GM19240 (cell line): ENCODE measurements around the gene PHYHD1.
"Not testable (repeated sequence)": the region's sequence is repeated elsewhere in the genome, so short reads cannot be mapped to it uniquely, and the experiment has no call there.

Experiments used
- DNase-seq: peaks from one replicate; pipeline ENCODE4 v3.0.0; 2011; ENCODE audit warnings: low spot score; ENCODE audit not compliant: insufficient read length

Gene PHYHD1

DNA sequence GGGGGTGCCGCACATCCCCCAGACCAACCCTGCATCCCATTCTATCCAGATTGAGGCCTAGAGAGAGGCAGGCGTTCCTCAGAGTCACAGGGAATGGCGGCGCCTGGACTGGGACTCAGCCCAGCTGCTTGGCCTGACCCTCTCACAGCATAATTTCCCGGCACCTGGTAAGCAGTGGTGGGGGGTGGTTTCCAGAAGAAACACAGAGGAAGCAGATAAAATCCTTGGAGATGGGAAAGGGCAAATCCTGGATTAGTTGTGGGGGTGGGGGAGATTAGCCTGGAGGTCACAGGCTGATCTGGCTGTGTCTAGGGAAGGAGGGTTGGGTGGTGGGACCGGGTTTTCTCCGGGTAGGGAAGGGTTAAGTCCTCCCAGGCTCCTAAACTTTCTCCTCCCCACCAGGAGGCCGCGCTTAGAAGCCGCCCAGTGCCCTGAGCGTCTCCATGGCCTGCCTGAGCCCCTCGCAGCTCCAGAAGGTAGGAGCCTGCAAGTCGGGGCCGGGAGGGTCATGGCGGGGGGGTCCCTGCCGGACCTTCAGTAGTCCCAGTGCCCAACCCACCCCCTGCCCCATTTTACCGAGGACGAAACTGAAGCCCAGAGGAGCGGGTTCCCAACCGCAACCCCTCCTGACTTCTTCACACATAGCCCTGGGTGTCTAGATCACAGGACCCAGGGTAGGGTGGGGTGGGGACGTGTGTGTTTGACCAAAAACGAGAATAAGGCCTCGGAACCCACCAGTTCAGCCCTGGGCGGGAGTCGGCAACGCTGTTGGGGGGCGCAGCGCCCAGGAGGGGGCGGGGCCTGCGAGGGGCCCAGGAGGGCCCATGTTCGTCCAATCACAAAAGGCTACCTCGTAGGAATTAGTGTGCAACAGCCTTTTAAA is 1.3 kb downstream of the PHYHD1 start:
- no peak for DNase-seq

DNA sequence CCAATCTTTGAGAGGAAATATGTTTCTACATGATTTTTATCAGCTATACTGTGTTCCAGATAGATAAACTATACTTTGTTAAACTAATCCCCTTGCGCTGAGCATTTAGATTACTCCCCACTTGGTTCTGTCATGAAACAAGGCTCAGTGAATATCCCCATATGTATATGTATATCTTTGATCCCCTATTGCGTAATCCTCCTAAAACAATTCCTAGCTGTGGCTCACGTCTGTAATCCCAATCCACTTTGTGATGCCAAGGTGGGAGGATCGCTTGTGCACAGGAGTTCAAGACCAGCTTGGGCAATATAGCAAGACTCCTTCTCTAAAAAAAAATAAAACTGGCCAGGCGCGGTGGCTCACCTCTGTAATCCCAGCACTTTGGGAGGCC is 2.7 kb downstream of the PHYHD1 start:
- DNase-seq = no peak

DNA sequence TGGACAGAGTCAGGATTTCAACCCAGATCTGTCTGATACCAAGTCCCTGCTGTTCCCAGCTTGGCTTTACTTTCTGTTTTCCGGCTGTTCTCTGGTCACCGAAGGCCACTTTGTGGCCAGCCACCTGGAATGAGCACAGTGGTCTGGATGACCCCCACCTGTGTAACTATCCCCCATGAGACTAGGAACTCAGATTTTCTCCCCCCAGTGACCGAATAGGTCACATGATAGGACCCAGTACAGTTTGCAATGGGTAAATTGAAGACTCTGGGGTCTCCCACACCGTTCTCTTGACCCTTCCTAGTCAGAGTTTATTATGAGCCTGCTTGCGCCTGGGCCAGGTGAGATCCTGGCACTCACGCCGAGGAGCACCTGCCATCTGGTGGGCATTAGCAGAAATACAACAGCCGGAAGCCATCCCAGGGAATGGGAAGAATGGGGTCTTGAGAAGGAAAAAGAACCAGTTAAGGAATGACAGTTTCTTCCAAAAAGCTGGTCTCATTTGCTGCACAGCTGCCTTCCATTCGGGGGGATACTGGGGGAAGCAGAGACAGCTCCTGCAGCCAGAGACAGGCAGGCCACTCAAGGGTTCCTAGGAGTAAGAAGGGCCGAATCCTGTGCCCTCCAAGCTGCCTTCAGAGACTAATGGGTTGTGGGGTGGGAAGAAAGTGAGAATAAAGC is 7.1 kb downstream of the PHYHD1 start:
- peak; percentile 69 for DNase-seq

DNA sequence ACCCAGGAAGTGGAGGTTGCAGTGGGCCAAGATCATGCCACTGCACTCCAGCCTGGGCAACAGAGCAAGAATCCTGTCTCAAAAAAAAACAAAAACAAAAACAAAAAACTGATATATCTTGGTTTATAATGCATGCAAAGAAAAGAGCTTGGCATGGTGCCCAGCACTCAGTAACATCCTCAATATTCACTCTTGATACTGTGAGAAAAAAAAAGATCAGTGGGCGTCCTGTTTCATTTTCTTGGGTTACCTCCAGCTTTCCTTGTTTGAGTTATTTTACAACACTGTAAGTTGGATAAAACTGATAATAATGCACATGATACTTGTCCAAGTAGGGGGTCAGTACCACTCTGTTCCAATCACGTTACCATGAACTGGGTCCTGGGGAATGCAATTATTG is 7.8 kb downstream of the PHYHD1 start:
- DNase-seq = no peak

DNA sequence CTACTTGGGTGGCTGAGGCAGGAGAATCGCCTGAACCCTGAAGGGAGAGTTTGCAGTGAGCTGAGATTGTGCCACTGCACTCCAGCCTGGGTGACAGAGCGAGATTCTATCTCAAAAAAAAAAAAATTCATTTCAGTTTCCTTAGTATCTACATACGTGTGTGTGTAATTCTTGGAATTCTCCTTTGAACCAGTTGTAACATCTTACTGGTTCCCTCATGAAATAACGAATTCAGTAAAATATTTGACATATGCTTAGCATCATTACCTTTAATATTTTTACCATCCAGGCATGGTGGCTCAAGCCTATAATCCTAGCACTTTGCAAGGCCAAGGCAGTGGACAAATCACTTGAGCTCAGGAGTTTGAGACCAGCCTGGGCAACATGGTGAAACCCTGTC is 8.8 kb downstream of the PHYHD1 start:
- DNase-seq = no peak

DNA sequence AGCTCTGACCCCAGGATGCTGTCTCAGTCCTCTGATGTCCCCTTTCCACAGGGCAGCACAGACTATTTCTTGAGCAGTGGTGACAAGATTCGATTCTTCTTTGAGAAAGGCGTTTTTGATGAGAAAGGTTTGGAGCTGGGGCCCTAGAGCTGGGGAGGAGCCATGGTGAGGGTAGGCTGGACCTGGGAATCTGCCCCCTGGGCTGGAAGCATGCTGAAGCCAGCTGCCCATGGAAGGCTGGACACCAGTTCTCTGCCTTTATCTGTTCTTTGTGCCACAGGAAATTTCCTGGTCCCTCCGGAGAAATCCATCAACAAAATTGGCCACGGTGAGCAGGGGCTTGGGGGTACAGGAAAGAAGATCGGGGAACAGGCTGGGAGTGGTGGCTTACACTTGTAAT is 12.9 kb downstream of the PHYHD1 start:
- no peak for DNase-seq

DNA sequence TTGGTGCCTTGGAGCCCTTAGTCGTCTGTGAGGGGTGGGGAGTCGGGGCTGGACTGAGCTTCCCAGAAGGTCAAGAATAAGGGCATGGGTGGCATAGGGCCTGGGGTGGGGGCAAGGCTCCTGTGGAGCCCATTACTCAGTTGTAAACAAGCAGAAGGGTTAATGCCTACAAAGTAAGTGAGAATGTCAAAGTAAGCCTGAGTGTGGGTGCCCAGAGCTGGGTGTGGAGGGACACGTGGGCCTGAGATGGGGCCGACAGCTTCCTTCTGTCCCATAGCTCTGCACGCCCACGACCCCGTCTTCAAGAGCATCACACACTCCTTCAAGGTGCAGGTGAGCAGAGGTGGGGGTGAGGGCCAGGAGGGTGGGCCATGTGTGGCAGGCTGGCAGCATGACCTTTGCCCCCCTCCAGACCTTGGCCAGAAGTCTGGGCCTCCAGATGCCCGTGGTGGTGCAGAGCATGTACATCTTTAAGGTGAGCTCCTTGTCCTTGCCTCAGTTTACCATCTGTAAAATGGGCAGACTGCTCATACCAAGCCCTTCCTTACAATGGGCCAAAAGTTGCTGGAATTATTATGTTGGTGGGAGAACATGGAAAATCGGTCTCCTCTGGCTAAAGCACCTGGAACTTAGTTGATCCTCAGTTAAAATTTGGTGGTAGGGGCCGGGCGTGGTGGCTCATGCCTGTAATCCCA is 15.5 kb downstream of the PHYHD1 start:
- DNase-seq = no peak

DNA sequence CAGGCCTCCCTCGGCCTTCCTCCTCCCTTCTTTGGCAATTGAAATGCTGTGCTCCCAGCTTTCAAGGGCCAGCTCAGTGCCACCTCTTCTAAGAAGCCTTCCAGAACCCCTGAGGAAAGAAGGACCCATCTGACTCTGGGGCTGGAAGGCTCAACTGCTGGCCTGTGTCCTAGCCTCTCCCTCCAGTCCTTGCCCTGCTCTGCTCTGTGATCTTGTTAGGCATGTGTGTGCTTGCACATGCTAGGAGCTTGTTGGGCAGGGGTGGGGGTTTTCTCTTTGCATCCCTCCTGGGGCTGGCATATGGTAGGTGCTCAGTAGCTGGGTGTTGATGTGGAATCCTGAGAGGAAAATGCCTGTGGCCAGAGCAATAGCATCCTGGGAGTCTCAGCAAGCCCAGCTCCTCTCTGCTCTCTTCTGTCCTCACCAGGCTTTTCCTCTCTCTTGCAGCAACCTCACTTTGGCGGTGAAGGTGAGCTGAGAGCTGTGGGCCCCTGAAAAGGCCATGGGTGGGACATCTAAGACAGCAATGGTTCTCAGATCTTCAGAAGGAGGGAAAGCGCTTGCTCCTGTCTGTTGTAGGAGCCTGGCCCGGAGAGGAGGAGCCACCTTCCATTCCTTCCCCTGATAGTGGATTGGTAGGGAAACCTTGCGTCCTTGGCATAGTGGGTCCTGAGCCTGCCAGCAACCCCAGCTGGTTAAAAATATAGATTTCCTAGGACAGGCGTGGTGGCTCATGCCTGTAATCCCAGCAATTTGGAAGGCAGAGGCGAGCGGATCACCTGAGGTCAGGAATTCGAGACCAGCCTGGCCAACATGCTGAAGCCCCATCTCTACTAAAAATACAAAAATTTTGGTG is 16.8 kb downstream of the PHYHD1 start:
- no peak for DNase-seq

DNA sequence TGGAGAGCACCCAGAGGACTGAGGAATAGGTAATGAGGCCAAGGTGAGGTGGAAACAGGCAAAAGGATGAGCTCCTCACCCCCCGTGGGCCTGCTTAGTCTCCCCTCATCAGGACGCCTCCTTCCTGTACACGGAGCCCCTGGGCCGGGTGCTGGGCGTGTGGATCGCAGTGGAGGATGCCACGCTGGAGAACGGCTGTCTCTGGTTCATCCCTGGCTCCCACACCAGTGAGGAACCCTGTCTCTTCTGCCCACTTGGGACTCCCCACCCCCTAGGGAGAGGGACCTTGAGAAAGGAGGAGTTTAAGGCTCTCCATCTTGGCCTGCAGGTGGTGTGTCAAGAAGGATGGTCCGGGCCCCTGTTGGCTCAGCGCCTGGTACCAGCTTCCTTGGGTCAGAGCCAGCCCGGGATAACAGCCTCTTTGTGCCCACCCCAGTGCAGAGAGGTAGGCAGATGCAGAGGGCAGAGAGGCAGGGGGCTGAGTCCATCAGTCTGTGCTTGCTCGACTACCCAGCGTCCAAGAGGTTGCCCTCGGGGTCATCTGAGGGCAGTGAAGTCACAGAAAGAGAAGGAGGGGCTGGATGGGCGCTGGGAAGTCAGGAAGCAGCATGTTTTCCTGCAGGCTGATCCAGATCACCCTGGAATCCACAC is 19.6 kb downstream of the PHYHD1 start:
- no peak for DNase-seq

DNA sequence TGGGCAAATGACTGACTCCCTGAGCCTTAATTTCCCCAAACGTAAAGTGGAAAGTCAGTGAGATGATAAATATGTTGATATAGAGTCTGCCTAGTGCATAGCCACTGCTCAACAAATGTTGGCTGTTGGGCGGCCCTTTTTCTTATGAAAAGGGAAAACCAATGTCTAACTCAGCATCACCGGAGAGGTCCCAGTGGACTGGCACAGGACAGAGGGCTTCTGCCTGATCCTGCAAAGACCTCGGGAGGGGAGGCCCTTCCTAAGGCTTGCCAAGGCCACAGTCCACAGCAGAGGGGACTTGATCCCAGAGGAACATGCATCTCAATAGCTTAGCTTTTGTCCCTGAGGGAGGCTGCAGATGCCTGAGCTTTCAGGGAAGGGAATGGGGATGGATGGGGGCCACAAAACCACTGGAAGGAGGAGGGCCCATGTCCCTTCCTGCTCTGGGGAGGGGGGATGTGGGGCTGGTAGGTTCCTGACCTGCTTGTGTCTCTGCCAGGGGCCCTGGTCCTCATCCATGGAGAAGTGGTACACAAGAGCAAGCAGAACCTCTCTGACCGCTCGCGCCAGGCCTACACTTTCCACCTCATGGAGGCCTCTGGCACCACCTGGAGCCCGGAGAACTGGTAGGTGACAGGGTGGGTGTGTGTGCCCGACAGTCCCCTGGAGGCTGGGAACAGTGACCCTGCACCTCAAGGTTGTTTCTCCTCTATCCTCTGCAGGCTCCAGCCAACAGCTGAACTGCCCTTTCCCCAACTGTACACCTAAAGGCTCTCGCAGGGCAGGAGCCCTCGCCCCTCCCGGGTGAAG is 20.4 kb downstream of the PHYHD1 start:
- DNase-seq = no peak

DNA sequence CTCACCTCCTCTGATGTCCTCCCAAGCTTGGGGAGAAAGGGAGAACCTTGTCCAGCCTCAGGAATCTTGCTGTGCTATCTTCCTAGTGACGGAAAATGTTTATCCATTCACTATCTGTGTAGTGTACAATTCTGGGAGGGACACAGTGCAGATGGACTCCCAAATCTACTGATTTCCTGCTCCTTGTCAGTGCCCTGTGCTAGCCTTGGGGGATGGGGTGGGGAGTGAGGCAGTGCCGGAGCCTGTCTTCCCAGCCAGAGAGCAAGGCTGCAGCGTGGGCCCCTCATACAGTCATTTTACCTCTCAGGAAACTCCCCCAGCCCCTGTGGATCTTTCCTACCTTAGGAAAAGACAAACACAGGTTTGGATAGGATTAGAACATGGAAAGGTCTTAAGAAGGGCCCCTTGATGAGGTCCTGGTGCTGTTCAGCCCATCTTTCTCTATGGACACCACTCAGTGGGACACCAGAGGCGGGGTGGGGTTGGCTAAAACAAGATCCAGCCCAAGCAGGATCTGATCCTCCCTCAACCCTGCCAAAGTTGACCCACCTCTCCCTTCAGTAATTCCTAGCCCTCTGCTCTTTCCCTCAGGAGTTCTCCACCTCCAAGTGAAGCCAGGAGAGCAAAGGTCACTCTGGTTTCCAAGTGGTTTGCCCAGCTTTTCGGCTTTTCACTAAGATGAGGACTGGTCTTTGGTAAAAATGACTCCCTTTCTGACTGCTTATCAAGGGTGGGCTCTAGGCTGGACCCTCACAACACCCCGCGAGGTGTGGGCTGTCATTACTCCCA is 23.2 kb downstream of the PHYHD1 start:
- no peak for DNase-seq

DNA sequence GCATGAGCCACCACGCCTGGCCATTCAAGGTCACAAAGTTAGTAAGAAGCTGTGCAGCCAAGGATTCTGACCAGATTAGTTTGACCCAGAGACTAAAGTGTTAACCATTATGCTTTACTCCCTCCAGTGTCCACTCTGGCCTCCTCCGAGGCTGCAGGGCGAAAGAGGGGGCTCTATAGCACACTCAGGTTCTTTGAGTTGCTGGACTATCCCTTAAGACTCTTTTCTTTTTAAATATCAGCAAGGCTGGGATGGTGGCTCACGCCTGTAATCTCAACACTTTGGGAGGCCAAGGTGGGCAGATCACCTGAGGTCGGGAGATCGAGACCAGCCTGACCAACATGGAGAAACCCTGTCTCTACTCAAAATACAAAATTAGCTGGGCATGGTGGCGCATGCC is 24.2 kb downstream of the PHYHD1 start:
- DNase-seq = not testable (repeated sequence)

DNA sequence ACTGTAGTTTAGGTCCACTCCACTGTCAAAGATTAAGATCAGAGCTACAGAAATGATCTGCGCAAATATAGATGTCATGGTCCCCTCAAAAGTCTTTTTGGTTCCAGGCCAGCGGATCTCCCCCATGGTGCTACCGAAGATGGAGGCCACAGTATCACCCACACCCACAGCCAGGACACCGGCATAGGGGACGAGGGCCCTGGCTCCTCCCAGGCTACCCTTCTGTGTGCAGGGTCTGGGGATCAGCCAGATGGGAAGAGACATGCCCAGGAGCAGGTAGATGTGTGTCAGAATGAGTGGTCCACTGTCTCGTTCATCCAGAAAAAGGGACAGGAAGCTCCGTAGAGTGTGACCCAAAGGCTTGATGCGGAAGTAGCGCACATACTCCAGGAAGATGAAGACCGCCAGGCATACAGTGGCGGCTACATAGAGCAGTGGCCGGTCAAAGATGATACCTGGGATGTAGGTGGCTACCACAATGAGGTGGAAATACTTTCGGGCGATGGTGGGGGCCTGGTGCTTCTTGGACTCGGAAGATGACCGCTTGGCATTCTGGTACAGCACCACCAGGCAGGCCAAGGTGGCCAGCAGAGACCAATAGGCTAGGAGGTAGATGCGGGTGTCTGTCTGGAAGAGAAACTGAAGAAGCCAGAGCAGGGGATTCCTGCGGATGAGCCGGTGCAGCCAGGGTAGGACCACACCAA is 25.2 kb downstream of the PHYHD1 start:
- DNase-seq = no peak

DNA sequence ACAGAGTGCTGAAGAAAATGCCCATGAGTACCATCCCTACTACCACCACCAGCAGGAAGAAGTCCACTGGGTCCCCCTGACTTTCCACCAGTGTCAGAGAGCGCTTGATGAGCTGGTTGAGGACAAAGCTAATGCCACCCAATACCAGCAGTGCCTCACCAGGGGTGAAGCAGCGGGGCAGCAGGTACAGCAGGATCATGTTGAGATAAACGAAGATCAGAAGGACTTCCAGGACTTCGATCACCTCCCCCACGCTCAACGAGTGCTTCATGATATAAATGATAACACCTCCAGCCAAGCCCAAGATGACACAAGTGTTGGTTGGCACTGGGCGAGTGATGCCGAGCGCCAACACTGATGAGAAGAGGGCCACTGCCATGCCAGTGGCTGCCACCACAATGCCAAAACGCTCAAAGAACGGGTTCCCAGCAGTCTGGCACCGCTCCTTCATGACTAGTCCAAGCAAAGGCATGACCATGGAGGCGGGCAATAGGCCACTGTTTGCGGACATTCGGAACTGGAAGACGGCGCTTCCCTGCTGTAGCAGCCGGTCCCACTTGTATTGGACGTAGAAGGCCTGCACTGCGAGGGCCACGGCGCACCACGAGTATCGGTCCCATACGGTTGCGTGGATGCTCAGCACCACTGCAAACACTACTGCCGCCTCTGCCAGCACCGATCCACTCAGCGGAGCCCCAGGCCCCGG is 25.9 kb downstream of the PHYHD1 start:
- no peak for DNase-seq

DNA sequence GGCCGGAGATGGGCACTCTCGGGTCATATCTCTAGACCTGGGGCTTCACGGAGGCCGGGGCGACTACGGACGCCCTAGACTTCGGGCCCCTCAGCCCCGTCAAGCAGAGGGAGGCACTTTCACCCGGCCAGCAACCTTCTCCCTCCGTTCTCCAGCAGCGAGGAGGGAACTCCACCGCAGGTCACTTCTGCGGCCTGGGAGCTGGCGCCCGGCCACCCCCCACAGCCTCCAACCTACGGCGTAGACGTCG is 26.4 kb downstream of the PHYHD1 start:
- DNase-seq = no peak

DNA sequence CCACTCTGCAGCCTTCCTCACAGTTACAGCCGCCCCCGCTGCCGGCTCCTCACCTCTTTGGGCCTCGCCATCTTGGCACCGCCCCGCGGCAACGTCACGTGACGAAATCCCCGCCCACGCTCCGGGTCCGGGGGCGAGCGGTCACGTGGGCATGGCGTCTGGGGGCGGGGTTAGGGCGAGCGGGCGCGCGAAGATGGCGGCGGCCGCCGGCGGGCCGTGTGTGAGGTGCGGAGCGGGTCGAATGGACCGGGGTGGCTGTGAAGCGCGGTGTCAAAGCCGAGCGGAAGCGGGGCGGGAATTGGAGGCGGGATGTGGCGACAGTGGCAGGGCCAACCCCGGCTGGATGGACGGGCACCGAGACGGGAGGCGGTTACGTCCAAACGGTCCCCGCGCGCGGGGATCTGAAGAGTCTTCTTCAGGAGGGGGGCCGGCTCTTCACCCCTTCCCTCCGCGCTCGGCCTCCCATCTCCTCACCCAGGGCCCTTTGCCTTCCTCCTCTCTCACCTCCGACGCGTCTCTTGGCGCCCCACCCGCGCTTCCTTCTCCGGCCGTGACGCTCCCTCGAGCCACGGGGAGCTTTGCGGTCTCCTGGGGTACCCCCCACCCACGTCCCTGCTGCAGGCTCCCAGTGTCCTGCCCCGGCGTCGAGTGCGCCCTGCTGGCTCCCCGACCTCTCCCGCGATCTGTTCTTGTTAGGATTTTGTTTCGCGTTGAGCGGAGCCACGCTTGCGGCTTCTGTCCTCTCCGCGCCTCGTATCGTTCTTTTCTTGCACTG is 26.9 kb downstream of the PHYHD1 start, which contains the start of the genes DOLK and NUP188:
TSS of gene DOLK (minus strand) at position 77 of the 775 bp plus-strand sequence. CDS start 300 bp downstream, outside the sequence.
TSS of gene NUP188 (plus strand) at position 173 of the 775 bp plus-strand sequence. CDS start at position 194, 21 bp downstream.
- peak; percentile 93 for DNase-seq

DNA sequence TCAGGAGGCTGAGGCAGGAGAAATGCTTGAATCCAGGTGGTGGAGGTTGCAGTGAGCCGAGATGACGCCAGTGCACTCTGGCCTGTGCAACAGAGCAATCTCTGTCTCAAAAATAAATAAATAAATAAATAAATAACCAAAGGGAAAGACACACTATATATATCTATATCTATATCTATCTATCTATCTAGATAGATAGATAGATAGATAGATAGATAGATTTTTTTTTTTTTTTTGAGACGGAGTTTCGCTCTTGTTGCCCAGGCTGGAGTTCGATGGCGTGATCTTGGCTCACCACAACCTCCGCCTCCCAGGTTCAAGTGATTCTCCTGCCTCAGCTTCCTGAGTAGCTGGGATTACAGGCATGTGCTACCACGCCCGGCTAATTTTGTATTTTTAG is 40.6 kb downstream of the PHYHD1 start:
- DNase-seq = not testable (repeated sequence)
